CD1c-positive myeloid dendritic cell (primary cell): ENCODE results near the gene GJB5.
"Not testable (repeated sequence)": the region's sequence is repeated elsewhere in the genome, so short reads cannot be mapped to it uniquely, and the experiment has no call there.

Source experiments
- DNase-seq: peaks from one replicate; pipeline ENCODE4 v3.0.0-alpha.2; 2016; ENCODE audit errors: extremely low spot score

The GJB5 gene

DNA sequence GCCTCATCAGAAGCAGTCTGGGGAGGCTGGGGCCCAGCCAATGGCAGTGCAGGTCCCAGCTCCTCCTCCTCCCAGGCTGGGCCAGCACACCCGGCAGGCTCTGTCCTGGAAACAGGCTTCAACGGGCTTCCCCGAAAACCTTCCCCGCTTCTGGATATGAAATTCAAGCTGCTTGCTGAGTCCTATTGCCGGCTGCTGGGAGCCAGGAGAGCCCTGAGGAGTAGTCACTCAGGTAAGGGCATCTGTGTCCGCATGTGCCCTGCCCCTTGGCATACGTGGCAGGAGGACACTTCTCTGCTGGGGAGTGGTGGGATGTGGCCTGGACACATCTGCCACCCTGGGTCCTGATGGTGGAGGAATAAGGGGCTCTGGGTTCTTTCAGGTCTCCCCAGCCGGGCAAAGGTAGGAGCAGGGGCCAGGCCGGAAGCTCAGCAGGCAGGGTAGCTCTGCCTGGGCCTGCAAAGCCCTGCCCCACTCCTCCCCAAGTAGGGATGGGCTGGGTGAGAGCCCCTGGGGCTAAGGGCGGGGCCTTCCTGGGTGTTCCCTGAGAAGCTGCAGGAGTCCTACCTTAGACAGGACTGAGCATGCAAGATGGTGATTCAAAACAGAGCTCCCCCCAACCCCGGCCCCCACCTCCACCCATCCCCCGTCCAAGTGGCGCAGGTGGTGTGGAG, at the start of gene GJB5:
Gene GJB5 (plus strand): TSS at position 84 of the 674 bp plus-strand sequence. CDS start 2,284 bp downstream, outside the sequence.
- no peak for DNase-seq

DNA sequence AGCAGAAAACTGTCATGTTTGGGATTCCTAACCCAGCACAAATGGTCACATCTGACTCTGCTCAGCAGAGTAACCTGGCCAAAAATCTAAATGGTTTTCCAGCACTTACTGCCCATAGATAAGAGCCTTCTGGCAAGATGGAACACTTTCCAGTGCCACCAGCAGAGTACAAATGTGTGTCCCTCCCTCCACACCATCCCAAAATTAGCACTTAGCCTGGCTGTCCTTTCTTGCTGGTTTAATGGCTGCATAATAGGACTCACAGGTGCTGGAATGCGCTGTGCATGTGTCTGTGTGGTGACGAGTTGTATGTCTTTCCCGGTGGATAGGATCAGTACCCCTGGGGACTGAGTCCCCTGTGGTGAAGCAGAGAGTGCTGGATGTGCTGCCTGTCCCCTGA, 49.8 kb upstream of the GJB5 start:
- DNase-seq, result no peak

DNA sequence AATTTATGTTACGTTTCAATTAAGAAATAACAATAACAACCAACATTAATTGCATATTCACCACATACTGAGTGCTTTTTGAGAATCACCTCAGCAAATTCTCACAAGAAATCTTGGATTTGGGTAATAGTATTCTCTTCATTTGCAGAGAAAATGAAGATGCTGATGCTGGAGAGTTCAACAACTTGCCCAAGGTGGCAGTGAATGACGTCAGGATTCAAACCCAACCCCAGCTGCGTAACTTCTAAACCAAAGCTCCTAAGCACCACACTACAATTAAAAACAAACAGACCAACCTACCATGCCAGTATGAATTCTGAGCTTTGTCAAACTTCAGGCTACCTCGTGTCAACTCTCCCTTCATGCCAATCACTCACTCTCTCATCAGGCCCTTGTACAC, 46.7 kb upstream of the GJB5 start:
- no peak for DNase-seq

DNA sequence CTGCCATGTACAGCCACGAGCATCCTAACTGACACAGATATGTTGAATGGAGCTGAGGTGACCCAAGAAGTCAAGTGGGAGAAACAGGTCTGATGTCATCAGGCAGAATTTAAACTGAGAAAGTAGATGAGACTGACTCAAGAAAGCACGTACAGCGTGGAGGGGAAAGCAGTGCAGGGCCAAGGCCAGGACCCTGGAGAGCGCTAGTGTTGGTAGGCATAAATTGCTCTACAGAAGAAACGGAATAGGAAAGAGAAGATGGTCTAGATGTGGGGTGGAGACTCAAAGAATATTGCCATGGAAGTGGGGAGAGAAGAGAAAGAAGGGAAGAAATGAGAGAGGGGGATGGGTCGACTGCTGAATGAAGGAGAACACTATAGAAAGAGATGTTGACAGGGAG, 45.3 kb upstream of the GJB5 start:
- no peak for DNase-seq

DNA sequence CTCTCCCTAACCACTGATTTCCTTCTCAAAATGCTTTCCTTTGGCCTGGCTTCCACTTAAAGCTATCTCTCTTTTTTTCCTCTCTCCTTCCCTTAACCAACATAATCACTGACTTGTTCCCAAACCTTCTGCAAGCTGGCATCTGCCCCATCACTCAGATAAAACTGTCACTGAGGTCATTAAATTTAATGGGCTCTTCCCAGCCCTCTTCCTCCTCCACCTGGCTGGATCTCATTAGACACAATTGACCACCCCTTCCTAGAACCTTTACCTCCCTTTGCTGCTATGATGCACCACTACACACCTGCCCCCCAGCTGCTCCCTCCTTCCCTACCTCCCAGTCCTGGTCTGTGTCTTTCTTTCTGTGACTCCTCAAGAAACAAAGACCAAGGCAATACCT, 44.0 kb upstream of the GJB5 start:
- no peak for DNase-seq

DNA sequence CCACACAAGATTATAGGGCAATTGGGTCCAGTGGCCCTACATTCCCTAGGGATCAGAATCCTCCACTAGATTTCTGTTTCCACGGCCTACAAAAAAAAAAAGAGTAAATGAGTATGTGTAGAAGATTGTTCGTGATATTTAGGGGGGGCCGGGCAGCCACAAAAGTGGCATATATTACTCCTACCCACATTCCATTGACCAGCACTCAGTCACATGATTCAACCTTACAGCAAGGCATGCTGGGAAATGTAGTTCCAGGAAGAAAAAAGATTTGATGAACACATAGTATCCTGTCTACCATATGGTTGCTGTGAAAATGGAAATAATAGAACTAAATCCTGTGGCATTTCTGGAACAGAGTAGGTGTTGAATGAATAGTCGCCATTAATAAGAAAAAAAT, 43.4 kb upstream of the GJB5 start:
- no peak for DNase-seq

DNA sequence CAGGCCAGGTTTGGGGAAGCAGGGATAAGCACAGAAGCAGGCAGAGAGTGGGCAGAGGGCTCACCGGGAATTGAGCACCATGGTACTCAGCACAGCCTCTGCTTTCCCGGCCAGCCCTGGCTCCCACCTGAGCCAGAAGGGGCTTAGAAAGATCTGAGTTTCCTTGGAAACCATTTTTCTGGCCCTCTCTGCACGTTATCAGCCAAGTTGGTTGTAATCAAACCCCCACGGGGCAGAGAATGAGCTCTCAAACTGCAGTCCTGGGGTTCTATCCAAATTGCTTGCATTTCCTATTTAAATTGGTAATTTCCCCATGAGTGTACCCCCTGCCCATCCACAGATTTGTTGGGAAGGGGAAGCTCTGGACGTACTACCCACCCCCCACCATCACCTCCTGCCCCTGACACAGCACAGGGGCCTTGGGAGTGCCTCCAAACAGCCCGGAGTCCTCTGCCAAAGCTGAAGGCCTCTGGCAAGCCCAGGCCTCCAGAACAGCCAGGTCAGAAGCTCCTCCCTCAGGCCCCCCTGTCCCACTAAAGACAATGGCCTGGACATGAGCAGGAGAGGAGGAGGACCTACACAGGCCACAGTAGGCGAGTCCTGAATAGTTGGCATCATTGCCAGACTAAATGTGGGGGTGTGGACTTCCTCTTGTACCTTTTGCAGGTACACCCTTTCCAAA, 42.7 kb upstream of the GJB5 start:
- DNase-seq, result no peak

DNA sequence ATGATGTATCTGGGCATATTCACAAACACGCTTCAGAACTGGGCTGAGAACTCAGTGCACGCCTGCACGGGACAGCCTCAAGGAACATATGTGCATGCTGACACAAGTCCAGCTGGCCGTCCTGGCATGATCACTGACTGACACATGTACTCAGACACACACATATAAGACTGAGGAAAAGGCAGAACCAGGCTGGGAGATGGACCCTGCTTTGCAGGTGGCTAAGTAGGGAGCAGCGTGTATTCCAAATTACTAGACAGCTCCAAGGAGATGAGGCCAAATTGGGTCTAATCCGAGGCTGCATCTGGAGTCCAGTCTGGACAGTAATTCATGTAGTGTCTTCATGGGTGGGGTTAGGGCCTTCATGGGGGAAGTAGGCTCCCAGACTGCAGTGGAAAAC, 41.4 kb upstream of the GJB5 start:
- DNase-seq, result no peak

DNA sequence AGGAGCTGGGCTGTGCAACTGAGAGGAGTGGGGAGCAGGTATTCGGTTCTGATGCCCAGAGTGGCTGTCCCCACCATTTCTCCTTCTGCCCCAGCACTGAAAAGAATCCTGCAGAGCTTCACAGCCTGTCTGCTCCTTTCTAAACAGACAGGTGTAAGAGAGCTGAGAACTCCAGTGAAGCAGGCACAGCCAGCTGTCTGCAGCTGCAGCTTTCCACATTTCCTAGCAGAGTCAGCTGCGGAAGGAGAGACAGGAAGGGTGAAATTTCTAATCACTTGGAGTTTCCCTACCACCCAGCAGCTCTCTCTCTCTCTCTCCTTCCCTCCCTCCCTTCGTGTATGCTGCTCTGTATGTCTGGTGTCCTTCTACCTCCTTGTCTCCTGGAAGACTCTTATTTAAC, 40.5 kb upstream of the GJB5 start:
- no peak for DNase-seq

DNA sequence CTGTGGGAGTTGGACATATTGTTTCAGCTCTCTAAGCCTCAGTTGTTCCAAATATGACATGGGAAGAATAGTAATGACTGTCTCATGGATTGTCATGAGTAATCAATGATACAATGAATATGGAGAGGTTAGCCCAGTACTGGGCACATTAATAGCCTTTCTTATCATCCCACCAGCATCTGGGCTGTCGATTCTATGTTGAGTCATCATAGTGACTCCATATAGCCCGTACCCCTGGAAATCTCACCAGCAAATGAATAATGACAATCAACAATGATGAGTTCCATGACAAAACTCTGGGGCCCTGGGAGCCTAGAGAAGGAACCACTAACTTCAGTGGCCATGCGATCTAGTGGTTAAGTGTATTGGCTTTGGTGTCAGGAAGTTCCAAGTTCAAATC, 39.7 kb upstream of the GJB5 start:
- DNase-seq, result no peak

DNA sequence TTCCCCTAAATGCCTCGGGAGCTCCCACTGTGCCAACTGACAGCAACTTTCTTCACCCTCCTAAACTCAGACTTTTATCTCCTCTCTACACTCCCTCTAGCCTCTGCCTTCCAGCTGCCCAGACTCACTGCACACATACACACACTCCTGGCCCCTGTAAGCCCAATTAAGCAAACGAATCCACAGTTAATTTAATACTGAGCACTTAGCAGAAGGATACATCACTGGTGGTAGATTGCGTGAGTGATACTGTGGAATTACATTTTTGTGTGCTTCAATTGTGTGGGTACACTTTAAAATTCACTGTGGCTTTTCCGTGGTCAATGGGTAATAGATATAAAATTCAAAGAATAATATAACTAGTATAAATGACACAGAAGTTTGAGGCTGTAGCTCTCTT, 33.6 kb upstream of the GJB5 start:
- no peak for DNase-seq

DNA sequence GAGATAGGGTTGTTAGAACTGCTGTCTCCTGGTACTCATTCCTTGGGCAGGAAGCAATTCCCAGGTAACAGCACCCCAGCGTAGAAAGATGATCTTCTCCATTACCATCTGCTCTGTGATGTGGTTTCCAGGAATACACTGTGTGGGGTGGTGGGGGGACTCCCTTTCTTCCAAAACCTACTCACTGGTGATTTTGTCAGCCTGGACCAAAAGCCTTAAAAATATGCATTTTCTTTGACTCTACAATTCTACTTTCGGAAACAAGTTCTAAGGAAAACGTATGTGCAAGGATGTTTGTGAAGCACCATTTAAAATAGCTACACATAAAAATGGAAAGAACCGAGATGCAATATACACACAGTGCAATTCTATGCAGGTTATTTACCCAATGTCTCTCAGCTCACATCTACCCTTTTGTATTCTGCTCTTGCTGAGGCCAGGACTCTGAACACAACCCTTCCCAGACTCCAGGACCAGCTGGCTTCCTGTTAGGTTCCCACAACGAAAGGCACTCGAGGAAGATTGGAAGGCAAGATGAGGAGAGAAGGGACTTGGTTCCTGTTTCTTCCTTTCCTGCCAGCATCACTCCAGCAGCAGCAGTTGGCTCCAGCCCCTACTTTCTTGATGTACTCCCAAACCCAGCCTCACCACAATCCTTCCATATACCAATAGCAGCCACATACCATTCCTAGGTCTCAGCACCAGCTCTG, 33.0 kb upstream of the GJB5 start:
- no peak for DNase-seq

DNA sequence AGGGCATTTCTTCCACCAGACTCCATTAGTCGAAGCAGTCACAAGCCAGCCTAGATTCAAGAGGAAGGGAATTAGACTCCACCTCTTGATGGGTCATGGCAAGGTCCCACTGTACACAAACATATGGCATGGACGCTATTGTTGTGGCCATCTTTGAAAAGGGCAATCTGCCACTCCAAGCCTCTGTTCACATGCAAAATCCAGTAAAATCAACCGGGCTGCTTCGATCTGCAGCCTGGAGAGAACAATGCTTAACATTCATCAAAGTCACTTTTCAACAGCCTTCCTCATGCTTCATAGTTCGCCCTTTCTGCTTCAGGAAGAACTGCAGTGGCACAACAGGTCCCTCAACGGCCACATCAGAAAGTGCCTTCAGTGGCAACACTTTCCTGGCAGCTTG, 28.0 kb upstream of the GJB5 start:
- no peak for DNase-seq

DNA sequence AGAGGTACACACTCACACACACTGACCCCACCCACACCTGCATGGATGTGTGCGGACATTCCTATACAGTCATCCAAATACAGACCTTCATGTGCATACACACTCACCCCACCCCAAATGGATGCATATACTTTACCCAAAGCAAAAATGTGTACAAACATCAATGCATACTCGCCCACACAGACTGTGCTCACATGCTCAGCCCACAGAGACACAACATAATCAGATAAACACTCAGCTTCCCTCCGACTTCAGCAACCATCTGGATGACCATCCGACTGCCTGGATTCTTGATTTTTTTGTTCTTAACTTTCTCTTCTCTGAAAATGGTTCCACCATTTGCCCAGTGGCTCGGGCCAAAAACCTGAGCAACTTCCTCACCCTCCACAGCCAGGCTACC, 24.4 kb upstream of the GJB5 start:
- no peak for DNase-seq

DNA sequence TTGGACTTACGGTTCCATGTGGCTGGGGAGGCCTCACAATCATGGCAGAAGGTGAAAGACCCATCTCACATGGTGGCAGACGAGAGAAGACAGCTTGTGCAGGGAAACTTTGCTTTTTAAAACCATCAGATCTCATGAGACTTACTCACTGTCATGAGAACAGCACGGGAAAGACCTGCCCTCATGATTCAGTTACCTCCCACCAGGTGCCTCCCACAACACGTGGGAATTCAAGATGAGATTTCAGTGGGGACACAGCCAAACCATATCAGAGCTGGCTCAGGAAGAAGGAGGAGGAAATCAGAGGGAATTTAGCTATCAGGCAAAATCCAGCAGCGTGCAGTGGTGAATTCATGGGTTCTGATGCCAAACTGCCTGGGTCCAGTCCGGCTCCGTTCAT, 22.0 kb upstream of the GJB5 start:
- not testable (repeated sequence) for DNase-seq

DNA sequence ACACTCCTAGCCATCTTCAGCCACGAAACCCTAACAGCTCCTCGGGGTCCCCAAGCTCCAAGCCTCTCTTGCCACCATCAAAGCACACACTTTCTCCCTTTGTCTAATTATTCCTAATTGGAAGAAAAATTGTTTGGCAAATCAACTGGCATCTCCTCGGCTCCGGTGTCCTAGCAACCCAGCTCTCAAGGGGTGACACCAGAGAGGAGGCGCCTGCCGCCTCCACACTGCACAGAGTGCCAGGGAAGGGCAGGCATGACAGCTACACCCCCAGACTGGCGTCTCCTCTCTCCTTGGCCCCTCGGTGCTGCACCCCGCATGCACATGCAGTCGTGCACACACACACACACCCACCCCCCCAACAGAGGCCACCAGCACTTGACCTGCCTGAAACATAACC, 18.2 kb upstream of the GJB5 start:
- DNase-seq, result no peak

DNA sequence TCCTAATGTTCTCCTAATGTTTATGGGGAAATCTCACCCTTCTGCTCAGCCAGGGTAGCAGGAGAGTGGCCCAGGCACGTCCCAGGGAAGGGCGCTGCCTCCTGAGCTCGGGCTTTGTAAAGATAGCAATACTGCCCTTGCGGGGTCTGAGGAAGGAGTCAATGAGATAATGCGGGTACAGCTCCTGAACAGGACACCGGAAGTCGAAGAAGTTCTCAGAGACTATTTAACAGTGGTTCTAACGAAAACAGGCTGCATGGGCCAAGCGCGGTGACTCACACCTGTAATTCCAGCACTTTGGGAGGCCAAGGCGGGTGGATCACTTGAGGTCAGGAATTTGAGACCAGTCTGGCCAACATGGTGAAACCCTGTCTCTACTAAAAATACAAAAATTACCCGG, 17.6 kb upstream of the GJB5 start:
- DNase-seq, result not testable (repeated sequence)

DNA sequence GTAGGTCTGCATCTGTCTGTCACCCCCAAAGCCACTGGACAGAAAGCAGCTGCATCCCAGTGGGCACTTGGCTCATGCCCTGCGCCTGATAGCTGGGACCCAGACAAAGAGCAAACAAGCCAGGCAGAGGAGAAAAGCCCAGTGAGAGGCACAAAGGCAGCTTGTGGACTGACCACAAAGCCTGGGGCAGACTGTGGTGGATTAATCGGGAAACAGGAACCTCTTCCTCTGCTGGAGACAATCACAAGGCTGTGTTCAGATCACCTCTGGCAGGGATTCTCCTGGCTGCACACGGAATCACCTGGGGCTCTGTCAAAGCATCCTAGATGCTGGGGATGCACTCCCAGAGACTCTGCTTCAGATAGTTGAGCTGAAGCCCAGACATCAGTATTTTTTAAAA, 15.2 kb upstream of the GJB5 start:
- no peak for DNase-seq

DNA sequence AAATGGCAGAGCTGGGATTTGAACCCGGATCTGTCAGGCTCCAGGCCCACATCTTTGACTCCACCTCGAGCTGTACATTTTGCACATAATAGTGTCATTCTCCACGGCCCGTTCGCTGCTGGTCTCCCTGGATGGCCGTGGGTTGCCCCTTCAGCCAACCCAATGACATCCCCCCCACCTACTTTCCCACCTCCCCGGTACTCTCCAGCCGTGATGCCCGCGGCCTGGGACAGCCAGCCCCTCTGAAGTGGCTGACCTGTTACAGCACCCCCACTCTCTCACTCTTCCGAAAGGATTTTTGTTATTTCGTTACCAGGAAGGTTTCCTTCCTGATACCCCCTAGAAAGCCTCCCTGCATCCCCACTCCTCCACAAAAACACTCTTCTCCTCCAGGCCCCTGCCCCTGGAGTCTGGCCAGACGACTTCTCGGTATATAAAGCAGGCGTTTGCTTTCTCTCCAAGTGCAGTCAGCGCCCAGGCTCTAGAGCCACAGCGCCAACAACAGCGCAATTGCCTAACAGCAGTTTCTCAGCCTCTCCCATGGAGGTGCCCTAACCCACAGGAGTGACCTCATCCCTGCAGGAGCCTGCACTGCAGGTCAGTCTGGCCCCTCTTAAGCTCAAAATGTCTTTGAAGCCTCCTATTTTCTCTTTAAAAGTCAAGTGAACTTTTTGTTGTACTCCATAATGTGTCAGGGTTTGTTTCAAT, 14.5 kb upstream of the GJB5 start:
- DNase-seq, result no peak

DNA sequence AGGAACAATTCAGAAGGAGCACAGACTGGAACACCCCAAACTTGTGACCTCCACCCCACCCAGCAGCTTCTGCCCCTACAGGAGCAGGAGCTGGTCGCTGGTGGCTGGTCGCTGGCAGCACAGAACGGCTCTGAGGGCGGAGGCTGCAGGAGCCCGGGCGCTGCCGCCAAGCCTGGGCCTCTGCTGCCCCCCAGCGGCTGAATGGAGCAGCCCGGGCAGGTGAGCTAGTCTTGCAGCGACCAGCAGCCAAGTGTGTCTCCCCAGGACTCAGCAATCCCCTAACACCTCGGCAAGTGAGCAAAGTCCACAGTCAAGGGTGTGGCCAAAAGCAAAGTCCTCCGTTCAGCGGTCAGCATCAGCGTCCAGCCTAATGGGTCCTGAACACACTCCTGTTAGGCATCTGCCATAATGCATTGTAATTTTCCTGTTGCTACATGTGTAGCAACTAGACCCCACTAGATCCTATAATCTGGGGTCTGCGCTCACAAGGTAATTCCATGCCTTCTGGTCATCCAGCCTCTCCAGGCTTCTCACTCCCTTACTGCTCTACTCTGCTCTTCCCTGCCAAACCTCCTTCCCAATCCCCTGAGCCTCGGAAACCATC, 12.1 kb upstream of the GJB5 start:
- DNase-seq, result peak; percentile 63

DNA sequence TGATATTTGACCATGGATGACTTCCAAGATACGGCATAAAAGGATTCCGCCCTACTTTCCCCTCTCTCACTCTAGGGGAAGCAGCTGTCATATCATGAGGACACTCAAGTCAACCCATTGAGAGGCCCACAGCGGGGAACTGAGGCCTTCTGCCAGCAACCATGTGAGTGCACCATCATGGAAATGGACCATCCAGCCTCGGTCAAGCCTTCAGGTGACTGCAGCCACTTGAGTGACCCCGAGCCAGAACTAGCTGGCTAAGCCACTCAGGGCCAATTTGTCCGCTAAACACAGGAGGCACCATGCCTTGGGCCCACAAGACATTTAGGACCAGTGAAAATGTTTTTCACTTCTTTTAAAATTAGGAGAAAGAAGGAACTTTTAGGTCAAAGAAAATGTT, 11.1 kb upstream of the GJB5 start:
- no peak for DNase-seq

DNA sequence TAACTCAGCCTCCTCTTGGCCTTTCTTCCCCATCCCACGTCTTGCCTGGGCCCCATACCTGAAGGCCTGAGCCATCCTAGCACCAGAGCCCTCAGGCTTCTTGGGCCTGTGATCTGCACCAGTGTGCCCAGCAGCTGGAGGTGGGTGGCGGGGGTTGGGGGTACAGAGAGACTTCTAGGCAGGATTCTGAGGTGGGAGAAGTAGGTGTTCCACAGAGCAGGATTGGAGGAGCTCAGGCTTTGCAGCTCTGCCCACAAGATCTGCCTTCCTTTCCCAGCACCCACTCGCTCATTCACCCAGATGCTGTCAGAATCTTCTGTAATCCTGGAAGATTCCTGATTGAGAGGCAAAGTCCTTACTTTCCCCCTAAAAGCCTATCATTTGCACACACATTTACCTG, 10.0 kb upstream of the GJB5 start:
- DNase-seq, result no peak
